Right lobe of liver (tissue), 6 donors: ENCODE results near the gene SART3. TPM values are rescaled to one million over a fixed set of nuclear protein-coding genes. Genes with fewer than 3 reads are reported as not detected.

Source experiments
- ATAC-seq, 4 donors: fragments of 200-7000 bp; cut with Tn5 transposase; one replicate each; pipeline ENCODE4 v1.9.1; 2020; ENCODE audit warnings: mild to moderate bottlenecking in 4 of 4, moderate library complexity in 4 of 4
- DNase-seq, 3 donors: peaks; one replicate each; pipeline ENCODE4 v3.0.0-alpha.2; 2020
- H3K27ac ChIP-seq, 3 donors: fragments of 200-600 bp; one replicate each; pipeline ENCODE4 v1.8.0; 2022
- H3K27me3 ChIP-seq, 2 donors: fragments of 200-600 bp; one replicate each; pipeline ENCODE4 v1.8.0; 2022
- H3K36me3 ChIP-seq, 4 donors: fragments of 200-600 bp; sonication (generic) in 1 of 4; one replicate each; pipeline versions ENCODE4 v1.5.1 to v1.8.0; 2017 to 2022; ENCODE audit warnings: control low read depth in 1 of 4
- H3K4me1 ChIP-seq, 4 donors: fragments of 200-600 bp; sonication (generic) in 1 of 4; one replicate each; pipeline versions ENCODE4 v1.5.1 to v1.8.0; 2017 to 2022; ENCODE audit warnings: control low read depth in 1 of 4
- H3K4me3 ChIP-seq, 3 donors: fragments of 200-600 bp; one replicate each; pipeline ENCODE4 v1.8.0; 2022
- H3K9me3 ChIP-seq, 4 donors: fragments of 200-600 bp; sonication (generic) in 1 of 4; one replicate each; pipeline versions ENCODE4 v1.5.1 to v1.8.0; 2017 to 2022; ENCODE audit warnings: control low read depth in 1 of 4
- POLR2A ChIP-seq: fragments of 450-650 bp; IDR thresholded peaks from one replicate; pipeline ENCODE4 v1.6.1; 2017; ENCODE audit warnings: antibody characterized with exemption, mild to moderate bottlenecking
- WGBS: methylation state at CpG from one replicate; pipeline ENCODE4 v1.1.6; 2018; ENCODE audit warnings: low coverage, low lambda C conversion rate; ENCODE audit not compliant: insufficient coverage; ENCODE audit errors: missing lambda C conversion rate; 5-methylcytosine and 5-hydroxymethylcytosine counted together
- intact Hi-C, 2 donors: fragments of 100-400 bp; cut with DNase I; formaldehyde crosslinking; loops; one replicate each; pipeline versions ENCODE4 v1.11.2 to v1.14.1; 2022
- total RNA-seq, 6 experiments: library from RNA; depleted of rRNA in 2 of 6; stranded (reverse); fragments of >200 nt in 2 of 6; fragmentation: NEBNext Ultra II Directional in 3 of 6; extraction: Animal tissue kit (Norgen Biotek cat#: 25700) in 3 of 6; gene quantifications; one replicate each; pipeline versions ENCODE4 v1.1.0 to v1.2.4, GENCODE V29; 2016 to 2023
- TF ChIP-seq, protein P1 (sequence below), 4 donors: fragments of 200-600 bp in 3 of 4; fragments of 450-650 bp in 1 of 4; IDR thresholded peaks; one replicate each; pipeline versions ENCODE4 v1.5.1 to v1.8.0; 2016 to 2022; ENCODE audit warnings: antibody characterized with exemption in 4 of 4, mild to moderate bottlenecking in 2 of 4
- donor health status: DM: no; HTN: yes; CAD: no.
- donor health status: DM: no; HTN: no; CAD: no.
- donor health status: DM: no; HTN: no; CAD: no.
- donor health status: DM: no; HTN: yes; CAD: no.
- donor health status: DM: no; HTN: yes; CAD: no.

The SART3 gene
- total RNA-seq, 6 experiments from 2014 or later = 13.2 to 28.4 (median 20.6) TPM

DNA sequence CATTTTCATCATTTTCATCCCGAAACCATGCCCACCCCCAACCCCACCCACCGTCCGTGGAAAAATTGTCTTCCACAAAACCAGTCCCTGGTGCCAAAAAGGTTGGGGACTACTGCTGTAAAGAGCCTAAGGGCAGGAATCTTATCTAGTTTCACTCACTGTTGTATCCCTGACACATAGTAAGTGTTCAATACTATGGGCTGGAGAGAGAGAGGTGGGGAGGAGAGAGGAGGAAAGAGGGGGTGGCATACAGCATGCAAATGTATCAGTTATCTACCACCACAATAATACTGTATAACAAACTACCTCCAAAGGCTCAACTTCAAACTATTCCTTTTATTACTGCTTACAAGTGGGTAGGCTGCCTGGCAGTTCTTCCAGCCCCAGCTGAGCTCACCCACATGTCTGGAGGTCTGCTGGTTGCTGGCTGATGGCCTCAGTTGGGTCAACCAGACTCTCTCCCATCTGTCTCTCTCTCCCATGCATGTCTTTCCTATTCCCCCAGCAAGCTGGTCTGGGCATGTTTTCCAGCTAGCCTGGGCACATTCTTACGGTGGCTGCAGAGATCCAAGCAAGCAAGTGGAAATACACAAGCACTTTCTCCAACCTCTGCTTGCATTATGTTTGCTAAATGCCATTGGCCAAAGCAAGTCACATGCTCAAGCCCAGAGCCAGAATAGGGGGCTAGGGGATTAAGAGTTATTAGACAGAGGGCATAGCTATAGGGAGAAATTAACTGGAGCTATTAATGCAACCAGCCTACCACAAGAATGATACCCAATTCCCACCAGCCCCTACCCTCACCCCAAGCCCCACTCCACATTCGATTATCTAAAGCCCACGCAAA lies 77.5 kb downstream of the SART3 start:
- ATAC-seq (no peak), DNase-seq (no peak)
- Histone ChIP-seq H3K9me3 (no peaks in the 10 kb centered on the region), H3K4me3 (no peak overlapping the region), H3K36me3 (no peaks in the 10 kb centered on the region), H3K27me3 (no peaks in the 10 kb centered on the region), H3K4me1 (no peaks in the 10 kb centered on the region), H3K27ac (no peak overlapping the region)
- TF ChIP-seq, protein P1, sequence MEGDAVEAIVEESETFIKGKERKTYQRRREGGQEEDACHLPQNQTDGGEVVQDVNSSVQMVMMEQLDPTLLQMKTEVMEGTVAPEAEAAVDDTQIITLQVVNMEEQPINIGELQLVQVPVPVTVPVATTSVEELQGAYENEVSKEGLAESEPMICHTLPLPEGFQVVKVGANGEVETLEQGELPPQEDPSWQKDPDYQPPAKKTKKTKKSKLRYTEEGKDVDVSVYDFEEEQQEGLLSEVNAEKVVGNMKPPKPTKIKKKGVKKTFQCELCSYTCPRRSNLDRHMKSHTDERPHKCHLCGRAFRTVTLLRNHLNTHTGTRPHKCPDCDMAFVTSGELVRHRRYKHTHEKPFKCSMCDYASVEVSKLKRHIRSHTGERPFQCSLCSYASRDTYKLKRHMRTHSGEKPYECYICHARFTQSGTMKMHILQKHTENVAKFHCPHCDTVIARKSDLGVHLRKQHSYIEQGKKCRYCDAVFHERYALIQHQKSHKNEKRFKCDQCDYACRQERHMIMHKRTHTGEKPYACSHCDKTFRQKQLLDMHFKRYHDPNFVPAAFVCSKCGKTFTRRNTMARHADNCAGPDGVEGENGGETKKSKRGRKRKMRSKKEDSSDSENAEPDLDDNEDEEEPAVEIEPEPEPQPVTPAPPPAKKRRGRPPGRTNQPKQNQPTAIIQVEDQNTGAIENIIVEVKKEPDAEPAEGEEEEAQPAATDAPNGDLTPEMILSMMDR (IDR thresholded peaks at IDR 0.05) = no peak
- TF ChIP-seq POLR2A = no peak
- intact Hi-C loops = no loop called here
- WGBS = 41% methylated on average over 6 of the region's 6 CpGs

DNA sequence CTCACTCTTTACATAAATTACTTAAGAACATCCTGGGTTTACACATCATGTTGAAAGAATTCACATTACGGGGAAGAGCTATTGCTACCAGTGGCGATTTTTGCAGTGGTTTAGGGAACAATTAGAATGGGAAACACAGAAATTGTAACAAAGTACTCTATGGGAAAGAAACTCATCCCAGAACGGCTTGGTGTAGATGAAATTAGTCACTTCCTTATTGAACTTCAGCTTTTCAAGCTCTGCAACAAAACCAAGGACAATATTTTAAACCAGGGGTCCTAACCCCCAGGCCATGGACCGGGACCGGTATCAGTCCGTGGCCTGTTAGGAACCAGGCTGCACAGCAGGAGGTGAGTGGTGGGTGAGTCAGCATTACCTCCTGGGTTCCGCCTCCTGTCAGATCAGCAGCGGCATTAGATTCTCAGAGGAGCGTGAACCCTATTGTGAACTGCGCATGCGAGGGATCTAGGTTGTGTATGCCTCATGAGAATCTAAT lies 78.2 kb downstream of the SART3 start:
- Histone ChIP-seq H3K27me3 (no peaks in the 10 kb centered on the region), H3K4me3 (no peak overlapping the region), H3K4me1 (no peaks in the 10 kb centered on the region), H3K36me3 (no peaks in the 10 kb centered on the region), H3K27ac (no peak overlapping the region), H3K9me3 (no peaks in the 10 kb centered on the region)
- no peak for ATAC-seq
- TF ChIP-seq POLR2A = no peak
- TF ChIP-seq, protein P1 (IDR thresholded peaks at IDR 0.05) = no peak
- WGBS = 35% methylated on average over 6 of the region's 11 CpGs
- DNase-seq = no peak
- intact Hi-C loops = no loop called here

DNA sequence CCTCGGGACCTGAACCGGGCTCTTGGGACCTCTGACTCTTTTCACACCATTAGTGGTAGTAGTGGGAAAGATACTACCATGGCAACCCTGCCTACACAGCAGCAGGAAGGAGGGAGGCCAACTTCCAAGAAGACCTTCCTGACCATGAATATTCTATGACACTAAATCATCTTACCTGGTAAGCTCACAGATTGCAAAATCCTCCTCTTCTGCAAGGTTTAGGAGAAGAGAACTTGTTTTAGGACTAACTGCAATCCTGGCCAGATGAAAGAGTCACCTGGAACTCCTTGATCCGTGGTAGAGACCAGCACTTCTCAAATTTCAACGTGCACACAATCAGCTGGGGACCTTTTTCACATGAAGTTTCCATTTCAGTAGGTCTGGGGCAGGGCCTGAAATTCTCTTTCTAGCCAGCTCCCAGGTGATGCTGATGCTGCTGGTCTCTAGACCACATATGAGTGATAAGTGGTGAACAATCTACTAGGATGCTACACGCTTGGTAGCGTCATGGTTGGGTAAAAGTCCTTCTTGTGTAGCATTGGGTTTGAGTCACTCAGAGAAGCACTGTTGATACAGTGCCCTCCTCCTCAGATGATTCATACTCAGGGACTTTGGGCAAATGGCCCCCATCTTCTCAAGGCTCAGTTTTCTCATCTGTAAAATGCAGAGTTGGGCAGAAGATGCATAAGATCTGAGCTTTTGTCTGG lies 81.5 kb downstream of the SART3 start:
- TF ChIP-seq POLR2A = no peak
- TF ChIP-seq, protein P1 (IDR thresholded peaks at IDR 0.05) = no peak
- Histone ChIP-seq H3K9me3 (no peaks in the 10 kb centered on the region), H3K4me1 (no peaks in the 10 kb centered on the region), H3K27me3 (no peaks in the 10 kb centered on the region), H3K36me3 (no peaks in the 10 kb centered on the region), H3K27ac (no peak overlapping the region), H3K4me3 (no peak overlapping the region)
- no peak for ATAC-seq
- intact Hi-C loops = no loop called here
- WGBS = 42% methylated on average over 5 of the region's 6 CpGs
- no peak for DNase-seq

DNA sequence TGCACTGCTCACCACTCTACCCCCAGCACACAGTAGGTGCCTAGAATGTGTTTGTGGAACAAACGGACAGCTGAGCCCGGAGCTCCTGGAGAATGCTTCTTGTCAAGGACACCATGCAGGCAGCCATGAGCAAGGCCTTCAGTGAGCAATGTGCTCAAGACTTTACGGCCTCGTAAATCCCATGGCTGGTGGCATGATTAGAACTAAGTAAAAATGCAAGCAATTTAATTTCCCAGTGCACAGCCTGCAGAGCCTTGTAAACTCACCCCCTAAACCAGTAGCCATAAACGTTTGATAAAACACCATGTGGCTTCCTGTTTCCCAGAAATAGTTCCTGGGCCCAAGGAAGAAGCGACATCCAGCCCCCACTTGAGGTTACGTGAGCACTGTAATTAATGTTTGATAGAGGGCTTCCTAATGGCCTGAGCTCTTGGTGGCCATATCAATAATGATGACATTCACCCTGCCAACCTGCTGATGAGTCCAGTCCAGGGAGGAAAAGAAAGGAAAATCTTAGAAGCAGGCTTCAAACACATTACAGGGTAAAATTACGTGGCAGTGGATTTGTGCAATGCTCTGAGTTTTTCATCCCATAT lies 82.3 kb downstream of the SART3 start:
- WGBS = 65% methylated on average over 7 of the region's 8 CpGs

More for the DNA sequence above, 82.3 kb downstream of the SART3 start:
- intact Hi-C loops = no loop called here
- ATAC-seq = no peak
- no peaks in the 10 kb centered on the region for H3K4me1 ChIP-seq
- H3K36me3 ChIP-seq = no peaks in the 10 kb centered on the region
- H3K27me3 ChIP-seq = no peaks in the 10 kb centered on the region
- DNase-seq = no peak
- TF ChIP-seq, protein P1 (IDR thresholded peaks at IDR 0.05) = no peak
- no peak for TF ChIP-seq POLR2A
- H3K4me3 ChIP-seq = no peak overlapping the region
- no peak overlapping the region for H3K27ac ChIP-seq
- H3K9me3 ChIP-seq = no peaks in the 10 kb centered on the region
